IPS DF 4.7 (cell line): ENCODE measurements around the gene IZUMO2.
"Not testable (repeated sequence)": the region's sequence is repeated elsewhere in the genome, so short reads cannot be mapped to it uniquely, and the experiment has no call there.

ENCODE experiments used
- DNase-seq: peaks from one replicate; pipeline ENCODE4 v3.0.0-alpha.2; 2013; ENCODE audit warnings: low spot score; ENCODE audit errors: extremely low read depth

The IZUMO2 gene

GRCh38 chr19:50184196-50184595 lies 21.1 kb upstream of the IZUMO2 start:
- no peak for DNase-seq

DNA sequence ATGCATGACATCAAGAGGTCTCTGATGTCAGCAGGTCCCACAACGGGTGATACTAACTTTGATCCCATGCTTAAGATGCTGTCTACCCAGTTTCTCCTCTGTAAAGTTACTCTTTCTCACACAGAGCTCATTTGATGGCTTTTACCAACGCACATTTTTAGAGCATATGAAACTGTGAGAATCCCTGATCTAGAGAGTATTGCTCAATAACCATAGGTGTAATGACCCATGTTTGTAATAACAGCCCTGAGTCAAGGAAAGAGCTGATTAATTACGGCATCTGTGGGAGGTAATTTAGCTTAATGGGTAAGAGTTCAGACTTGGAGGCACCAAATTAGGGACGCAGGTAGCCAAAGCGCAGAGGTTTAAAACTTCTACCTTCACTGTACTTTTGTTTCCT lies 18.0 kb upstream of the IZUMO2 start:
- no peak for DNase-seq

DNA sequence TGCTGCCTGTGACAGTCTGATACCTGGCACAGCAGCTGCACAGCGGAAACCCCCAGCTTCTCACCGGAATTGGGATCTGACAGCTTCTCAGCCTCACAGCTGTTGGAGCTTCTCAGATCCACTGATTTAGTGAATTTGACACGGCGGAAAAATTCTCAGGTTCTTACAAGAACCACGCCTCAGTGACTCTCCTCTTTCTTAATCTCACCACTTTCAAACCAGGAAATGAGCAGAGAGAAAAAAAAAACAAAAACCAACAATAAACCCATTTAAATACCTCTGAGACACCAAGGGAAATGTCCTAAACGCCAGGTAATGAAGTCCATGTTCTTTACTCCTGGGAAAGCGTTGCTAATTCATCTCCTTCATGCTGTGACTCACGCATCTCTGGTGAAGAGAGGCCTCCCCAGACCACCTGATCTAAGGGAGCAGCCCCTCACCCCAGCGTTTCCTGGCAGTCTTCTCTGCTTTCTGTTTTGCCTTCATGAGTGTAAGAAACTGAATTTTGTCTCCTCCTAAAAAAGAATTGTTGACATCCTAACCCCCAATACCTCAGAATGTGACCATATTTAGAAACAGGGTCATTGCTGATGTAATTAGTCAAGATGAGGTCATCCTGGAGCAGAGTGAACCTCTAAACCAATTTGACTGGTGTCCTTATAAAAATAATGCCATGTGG lies 15.9 kb upstream of the IZUMO2 start:
- DNase-seq = no peak

DNA sequence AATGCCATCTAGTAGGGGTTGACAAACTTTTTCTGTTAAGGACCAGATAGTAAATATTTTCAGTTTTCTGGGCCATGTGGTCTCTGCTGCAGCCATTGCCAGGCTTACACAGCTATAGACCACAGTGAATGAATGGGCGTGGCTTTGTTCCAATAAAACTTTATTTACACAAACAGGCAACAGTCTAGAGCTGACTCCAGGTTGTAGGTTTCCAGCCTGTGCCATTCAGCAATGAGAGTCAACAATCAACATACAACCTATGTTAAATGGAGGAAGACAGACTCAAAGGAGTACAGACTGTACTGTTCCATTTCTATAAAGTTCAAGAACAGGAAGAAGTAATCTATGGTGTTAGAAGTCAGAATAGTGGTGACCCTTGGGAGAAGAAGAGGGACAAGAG lies 15.2 kb upstream of the IZUMO2 start:
- no peak for DNase-seq

GRCh38 chr19:50176775-50177174 lies 13.7 kb upstream of the IZUMO2 start:
- no peak for DNase-seq

- DNase-seq = no peak
Measured at GRCh38 chr19:50175924-50176323, 12.8 kb upstream of the IZUMO2 start.

- DNase-seq = no peak
Measured at GRCh38 chr19:50174100-50174793, 11.2 kb upstream of the IZUMO2 start.

- DNase-seq = no peak
Measured at GRCh38 chr19:50173127-50173526, 10.0 kb upstream of the IZUMO2 start.

GRCh38 chr19:50172726-50173125 lies 9.6 kb upstream of the IZUMO2 start:
- no peak for DNase-seq

DNA sequence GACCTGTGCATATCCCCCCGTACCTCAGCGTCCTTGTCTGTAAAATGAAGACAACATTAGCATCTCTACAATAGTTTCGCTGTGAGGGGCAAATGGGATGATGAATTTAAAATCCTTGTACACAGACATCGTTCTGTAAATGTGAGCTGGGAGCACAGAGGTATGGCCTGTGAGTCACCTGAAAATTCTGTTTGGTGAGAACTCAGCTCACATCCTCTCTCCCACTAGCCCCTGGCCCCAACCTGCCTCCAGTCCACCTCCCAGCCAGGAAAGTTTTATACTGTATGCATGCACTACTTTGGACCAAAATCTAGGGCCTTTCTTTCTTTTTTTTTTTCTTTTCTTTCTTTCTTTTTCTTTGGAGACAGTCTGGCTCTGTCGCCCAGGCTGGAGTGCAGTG lies 8.7 kb upstream of the IZUMO2 start:
- DNase-seq = no peak

DNA sequence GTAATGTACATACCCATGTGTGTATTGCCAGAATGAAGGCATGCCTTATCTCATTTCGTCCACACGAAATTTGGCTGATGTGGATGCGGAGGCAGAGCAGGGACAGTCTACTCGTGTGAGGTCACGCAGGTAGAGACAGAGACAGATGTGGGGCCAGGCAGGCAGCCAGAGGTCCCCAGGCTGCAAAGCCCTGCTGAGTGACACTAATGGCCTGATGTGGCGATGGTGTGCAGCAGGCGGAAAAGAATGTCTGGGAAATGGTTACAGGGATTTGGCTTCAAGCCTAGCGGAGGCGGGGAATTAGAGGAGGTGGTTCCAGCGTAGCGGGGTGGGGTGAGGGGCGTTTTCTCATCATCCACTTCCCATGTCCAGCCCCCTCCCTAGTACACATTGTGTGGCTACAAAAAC lies 4.2 kb upstream of the IZUMO2 start:
- DNase-seq = no peak

- DNase-seq = no peak
Measured at GRCh38 chr19:50159078-50159477, 4.0 kb downstream of the IZUMO2 start.

DNA sequence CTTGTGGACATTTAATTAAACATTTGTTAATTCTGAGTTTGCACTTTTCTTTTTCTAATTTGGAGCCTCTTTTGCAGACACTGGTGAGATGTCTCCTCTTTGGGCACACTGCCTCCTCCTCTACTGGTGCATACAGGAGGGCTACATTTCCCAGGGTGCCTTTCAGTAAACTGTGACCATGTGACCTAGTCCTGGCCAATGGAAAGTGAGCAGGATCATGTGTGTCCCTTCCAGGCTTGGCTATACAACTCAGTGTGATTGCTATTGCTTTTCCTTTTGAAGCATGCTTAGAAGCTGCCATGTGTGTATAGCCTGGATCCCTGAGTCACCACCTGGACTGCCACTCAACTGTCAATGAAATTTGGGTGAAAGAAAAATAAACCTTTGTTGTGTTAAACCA lies 4.5 kb downstream of the IZUMO2 start:
- DNase-seq = no peak

GRCh38 chr19:50155520-50156109 lies 7.5 kb downstream of the IZUMO2 start:
- DNase-seq = no peak

- no peak for DNase-seq
Measured at GRCh38 chr19:50154529-50154928, 8.6 kb downstream of the IZUMO2 start.

DNA sequence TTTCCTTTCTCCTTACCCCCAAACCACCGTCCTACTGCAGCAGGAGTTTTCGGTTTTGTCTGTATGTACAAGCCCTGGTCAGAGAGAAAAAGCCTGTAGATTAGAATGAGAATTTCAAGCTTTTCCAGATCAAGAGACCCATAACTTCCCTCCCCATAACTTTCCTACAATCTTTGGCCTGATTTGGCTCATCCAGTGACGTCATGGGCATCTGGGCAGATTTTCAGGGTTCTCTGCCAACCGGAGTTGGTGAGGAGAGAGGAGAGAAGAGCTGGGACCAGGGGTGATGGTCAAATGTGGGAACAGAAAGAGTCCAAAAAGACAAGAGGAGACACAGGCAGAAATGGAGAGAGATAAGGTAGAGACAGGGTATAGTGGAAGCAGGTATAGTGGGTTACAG lies 10.5 kb downstream of the IZUMO2 start:
- no peak for DNase-seq

DNA sequence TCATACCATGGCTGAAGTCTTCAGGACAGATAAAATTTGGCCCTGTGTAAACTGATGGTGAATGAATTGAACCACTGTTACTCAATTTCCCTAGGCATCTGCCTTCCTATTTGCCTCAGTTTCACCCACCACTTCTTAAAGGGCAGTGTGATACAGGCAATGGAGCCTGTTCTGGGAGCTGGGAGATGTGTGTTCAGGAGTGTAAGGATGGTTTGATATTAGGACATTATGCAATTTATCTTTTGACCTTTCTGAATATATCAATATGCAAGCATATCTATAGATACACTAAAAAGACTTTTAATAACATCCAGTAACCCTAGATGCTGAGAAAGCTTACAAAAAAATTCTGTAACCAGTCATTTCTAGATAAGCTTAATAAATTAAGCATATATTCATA lies 14.6 kb downstream of the IZUMO2 start:
- DNase-seq = no peak

DNA sequence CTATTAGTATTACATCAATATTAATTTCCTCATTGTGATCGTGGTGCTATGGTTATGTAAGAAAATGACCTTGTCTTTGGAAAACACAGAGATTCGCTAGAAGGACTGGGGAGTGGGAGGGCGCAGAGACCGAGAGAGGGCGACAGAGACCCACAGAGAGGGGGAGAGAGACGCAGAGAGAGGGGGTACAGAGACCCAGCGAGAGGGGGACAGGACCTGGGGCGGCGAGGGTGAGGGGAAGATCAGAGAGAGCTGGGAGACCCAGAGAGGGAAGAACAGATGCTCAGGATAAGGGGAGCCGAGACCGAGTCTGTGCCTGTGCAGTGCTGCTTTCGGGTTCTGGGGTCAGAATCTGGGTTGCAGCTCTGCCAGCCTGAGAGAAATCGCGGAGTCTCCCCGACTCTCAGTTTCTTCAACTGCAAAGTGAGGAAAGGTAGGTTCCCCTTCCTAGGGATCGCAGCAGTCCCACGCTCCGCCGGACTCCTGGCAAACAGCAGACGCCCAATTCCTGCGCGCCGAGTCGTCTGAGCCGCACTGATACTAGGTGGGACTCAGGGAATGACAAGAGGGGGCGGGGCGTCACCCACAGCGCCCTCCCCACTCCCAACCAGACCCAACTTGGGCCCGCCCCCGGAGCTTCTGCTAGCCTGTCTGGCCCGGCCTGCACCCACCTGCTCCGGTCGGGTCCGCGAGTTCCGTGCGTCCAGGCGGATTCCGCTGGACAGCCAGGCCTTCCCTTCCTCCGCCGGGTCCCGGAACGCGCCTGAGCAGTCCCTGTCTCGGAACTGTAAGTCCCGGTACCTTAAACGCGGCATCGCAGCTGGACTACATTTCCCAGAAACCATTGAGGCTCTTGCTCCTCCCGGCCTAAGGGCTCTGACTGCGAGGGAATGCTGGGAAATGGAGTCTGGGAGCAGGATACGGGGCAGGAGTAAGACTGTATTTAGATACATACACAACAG lies 15.3 kb downstream of the IZUMO2 start:
- DNase-seq = no peak

DNA sequence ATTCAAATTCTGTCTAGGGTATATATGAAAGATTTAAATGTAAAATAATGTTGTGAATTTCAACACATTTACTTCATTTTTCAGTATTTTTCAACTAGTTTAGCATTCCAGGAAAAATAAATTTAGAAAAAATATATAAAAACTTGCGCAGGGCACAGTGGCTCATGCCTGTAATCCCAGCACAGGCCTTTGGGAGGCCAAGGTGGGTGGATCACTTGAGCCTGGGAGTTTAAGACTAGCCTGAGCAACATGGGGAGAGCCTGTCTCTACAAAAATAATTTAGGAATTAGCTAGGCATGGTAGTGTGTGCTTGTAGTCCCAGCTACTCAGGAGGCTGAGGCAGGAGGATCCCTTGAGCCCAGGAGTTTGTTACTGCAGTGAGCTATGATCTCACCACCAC lies 21.2 kb downstream of the IZUMO2 start:
- DNase-seq = not testable (repeated sequence)

DNA sequence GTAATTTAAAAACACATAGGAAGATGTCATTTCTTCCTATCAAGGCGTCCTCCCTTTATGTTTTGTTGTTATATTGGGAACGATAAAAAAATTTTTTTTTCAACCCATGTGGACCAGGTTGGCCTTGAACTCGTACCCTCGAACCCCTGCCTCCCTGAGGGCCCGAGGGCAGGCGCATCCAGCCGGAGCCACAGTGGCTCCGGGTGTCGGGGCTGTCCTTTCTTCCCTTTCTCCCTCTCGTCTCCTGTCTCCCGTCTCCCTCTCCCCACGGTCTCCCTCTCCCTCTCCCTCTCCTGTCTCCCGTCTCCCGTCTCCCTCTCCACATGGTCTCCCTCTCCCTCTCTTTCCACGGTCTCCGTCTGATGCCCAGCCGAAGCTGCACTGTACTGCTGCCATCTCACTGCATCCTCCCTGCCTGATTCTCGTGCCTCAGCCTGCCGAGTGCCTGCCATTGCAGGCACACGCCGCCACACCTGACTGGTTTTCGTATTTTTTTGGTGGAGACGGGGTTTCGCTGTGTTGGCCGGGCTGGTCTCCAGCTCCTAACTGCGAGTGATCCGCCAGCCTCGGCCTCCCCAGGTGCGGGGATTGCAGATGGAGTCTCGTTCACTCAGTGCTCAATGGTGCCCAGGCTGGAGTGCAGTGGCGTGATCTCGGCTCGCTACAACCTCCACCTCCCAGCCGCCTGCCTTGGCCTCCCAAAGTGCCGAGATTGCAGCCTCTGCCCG lies 22.8 kb downstream of the IZUMO2 start:
- DNase-seq = not testable (repeated sequence)
